ENCODE data around the gene ENO3. TPM values are rescaled to one million over a fixed set of nuclear protein-coding genes. Genes with fewer than 3 reads are reported as not detected.
"Not testable (repeated sequence)": the region's sequence is repeated elsewhere in the genome, so short reads cannot be mapped to it uniquely, and the experiment has no call there.

ENO3 gene
- 1,000 to 10,000 TPM in 10 of 12 donors, 100 to 1,000 TPM in 2; 501 to 7,271 (median 1,745) TPM for polyA plus RNA-seq (ENCODE audit: insufficient read length in 12 of 12)
- long read RNA-seq, donor 1, partial matches to known transcripts = 0 of 4 reads
- long read RNA-seq, donor 1, other reads (novel, unspliced or antisense) = 0 of 4 reads
- long read RNA-seq, donor 2, transcript ENO3-214 (4 exons, 662 nt) = minor isoform, 91 of 3,369 reads
- long read RNA-seq, donor 2, transcript ENO3-201 (12 exons, 1,521 nt) = minor isoform, 145 of 3,369 reads
- long read RNA-seq, donor 2, transcript ENO3-216 (3 exons, 726 nt) = major isoform, 701 of 3,369 reads
- long read RNA-seq, donor 2, transcript ENO3-202 (11 exons, 1,448 nt) = minor isoform, 61 of 3,369 reads
- long read RNA-seq, donor 2, partial matches to known transcripts = 1,524 of 3,369 reads
- long read RNA-seq, donor 2, other reads (novel, unspliced or antisense) = 806 of 3,369 reads
- long read RNA-seq, donor 3, transcript ENO3-201 (12 exons, 1,521 nt) = minor isoform, 57 of 1,093 reads
- long read RNA-seq, donor 3, transcript ENO3-202 (11 exons, 1,448 nt) = minor isoform, 21 of 1,093 reads
- long read RNA-seq, donor 3, transcript ENO3-216 (3 exons, 726 nt) = major isoform, 519 of 1,093 reads
- long read RNA-seq, donor 3, transcript ENO3-214 (4 exons, 662 nt) = minor isoform, 52 of 1,093 reads
- long read RNA-seq, donor 3, partial matches to known transcripts = 182 of 1,093 reads
- long read RNA-seq, donor 3, other reads (novel, unspliced or antisense) = 249 of 1,093 reads
- long read RNA-seq, donor 4, transcript ENO3-214 (4 exons, 662 nt) = minor isoform, 41 of 1,028 reads
- long read RNA-seq, donor 4, transcript ENO3-216 (3 exons, 726 nt) = major isoform, 549 of 1,028 reads
- long read RNA-seq, donor 4, transcript ENO3-201 (12 exons, 1,521 nt) = minor isoform, 33 of 1,028 reads
- long read RNA-seq, donor 4, transcript ENO3-202 (11 exons, 1,448 nt) = minor isoform, 22 of 1,028 reads
- long read RNA-seq, donor 4, partial matches to known transcripts = 154 of 1,028 reads
- long read RNA-seq, donor 4, other reads (novel, unspliced or antisense) = 211 of 1,028 reads
- long read RNA-seq, donor 5, transcript ENO3-201 (12 exons, 1,521 nt) = minor isoform, 168 of 3,645 reads
- long read RNA-seq, donor 5, transcript ENO3-214 (4 exons, 662 nt) = minor isoform, 95 of 3,645 reads
- long read RNA-seq, donor 5, transcript ENO3-216 (3 exons, 726 nt) = major isoform, 1,108 of 3,645 reads
- long read RNA-seq, donor 5, transcript ENO3-202 (11 exons, 1,448 nt) = minor isoform, 74 of 3,645 reads
- long read RNA-seq, donor 5, partial matches to known transcripts = 776 of 3,645 reads
- long read RNA-seq, donor 5, other reads (novel, unspliced or antisense) = 1,342 of 3,645 reads
- long read RNA-seq, donor 6, transcript ENO3-201 (12 exons, 1,521 nt) = minor isoform, 34 of 792 reads
- long read RNA-seq, donor 6, transcript ENO3-214 (4 exons, 662 nt) = minor isoform, 41 of 792 reads
- long read RNA-seq, donor 6, transcript ENO3-216 (3 exons, 726 nt) = major isoform, 373 of 792 reads
- long read RNA-seq, donor 6, transcript ENO3-202 (11 exons, 1,448 nt) = minor isoform, 12 of 792 reads
- long read RNA-seq, donor 6, partial matches to known transcripts = 131 of 792 reads
- long read RNA-seq, donor 6, other reads (novel, unspliced or antisense) = 187 of 792 reads
- long read RNA-seq, donor 7, transcript ENO3-216 (3 exons, 726 nt) = major isoform, 332 of 749 reads
- long read RNA-seq, donor 7, transcript ENO3-214 (4 exons, 662 nt) = minor isoform, 39 of 749 reads
- long read RNA-seq, donor 7, transcript ENO3-201 (12 exons, 1,521 nt) = minor isoform, 35 of 749 reads
- long read RNA-seq, donor 7, transcript ENO3-202 (11 exons, 1,448 nt) = minor isoform, 14 of 749 reads
- long read RNA-seq, donor 7, partial matches to known transcripts = 111 of 749 reads
- long read RNA-seq, donor 7, other reads (novel, unspliced or antisense) = 203 of 749 reads
- long read RNA-seq, donor 8, transcript ENO3-202 (11 exons, 1,448 nt) = minor isoform, 48 of 3,033 reads
- long read RNA-seq, donor 8, transcript ENO3-201 (12 exons, 1,521 nt) = minor isoform, 159 of 3,033 reads
- long read RNA-seq, donor 8, transcript ENO3-216 (3 exons, 726 nt) = major isoform, 1,063 of 3,033 reads
- long read RNA-seq, donor 8, transcript ENO3-214 (4 exons, 662 nt) = minor isoform, 56 of 3,033 reads
- long read RNA-seq, donor 8, partial matches to known transcripts = 642 of 3,033 reads
- long read RNA-seq, donor 8, other reads (novel, unspliced or antisense) = 991 of 3,033 reads
- long read RNA-seq, donor 9, transcript ENO3-214 (4 exons, 662 nt) = minor isoform, 28 of 723 reads
- long read RNA-seq, donor 9, transcript ENO3-201 (12 exons, 1,521 nt) = minor isoform, 31 of 723 reads
- long read RNA-seq, donor 9, transcript ENO3-216 (3 exons, 726 nt) = major isoform, 277 of 723 reads
- long read RNA-seq, donor 9, transcript ENO3-202 (11 exons, 1,448 nt) = minor isoform, 14 of 723 reads
- long read RNA-seq, donor 9, partial matches to known transcripts = 214 of 723 reads
- long read RNA-seq, donor 9, other reads (novel, unspliced or antisense) = 148 of 723 reads
- long read RNA-seq, donor 10, transcript ENO3-201 (12 exons, 1,521 nt) = minor isoform, 109 of 2,343 reads
- long read RNA-seq, donor 10, transcript ENO3-202 (11 exons, 1,448 nt) = minor isoform, 32 of 2,343 reads
- long read RNA-seq, donor 10, transcript ENO3-216 (3 exons, 726 nt) = major isoform, 824 of 2,343 reads
- long read RNA-seq, donor 10, transcript ENO3-214 (4 exons, 662 nt) = minor isoform, 86 of 2,343 reads
- long read RNA-seq, donor 10, partial matches to known transcripts = 441 of 2,343 reads
- long read RNA-seq, donor 10, other reads (novel, unspliced or antisense) = 797 of 2,343 reads
- long read RNA-seq, donor 11, transcript ENO3-214 (4 exons, 662 nt) = minor isoform, 49 of 1,208 reads
- long read RNA-seq, donor 11, transcript ENO3-202 (11 exons, 1,448 nt) = minor isoform, 16 of 1,208 reads
- long read RNA-seq, donor 11, transcript ENO3-201 (12 exons, 1,521 nt) = minor isoform, 58 of 1,208 reads
- long read RNA-seq, donor 11, transcript ENO3-216 (3 exons, 726 nt) = major isoform, 517 of 1,208 reads
- long read RNA-seq, donor 11, partial matches to known transcripts = 202 of 1,208 reads
- long read RNA-seq, donor 11, other reads (novel, unspliced or antisense) = 342 of 1,208 reads

GRCh38 chr17:4950746-4951204, at the start of gene ENO3:
Gene ENO3 (plus strand): TSS chr17:4951119. CDS start chr17:4951830, 711 bp downstream.
- DNase-seq = no peak

DNA sequence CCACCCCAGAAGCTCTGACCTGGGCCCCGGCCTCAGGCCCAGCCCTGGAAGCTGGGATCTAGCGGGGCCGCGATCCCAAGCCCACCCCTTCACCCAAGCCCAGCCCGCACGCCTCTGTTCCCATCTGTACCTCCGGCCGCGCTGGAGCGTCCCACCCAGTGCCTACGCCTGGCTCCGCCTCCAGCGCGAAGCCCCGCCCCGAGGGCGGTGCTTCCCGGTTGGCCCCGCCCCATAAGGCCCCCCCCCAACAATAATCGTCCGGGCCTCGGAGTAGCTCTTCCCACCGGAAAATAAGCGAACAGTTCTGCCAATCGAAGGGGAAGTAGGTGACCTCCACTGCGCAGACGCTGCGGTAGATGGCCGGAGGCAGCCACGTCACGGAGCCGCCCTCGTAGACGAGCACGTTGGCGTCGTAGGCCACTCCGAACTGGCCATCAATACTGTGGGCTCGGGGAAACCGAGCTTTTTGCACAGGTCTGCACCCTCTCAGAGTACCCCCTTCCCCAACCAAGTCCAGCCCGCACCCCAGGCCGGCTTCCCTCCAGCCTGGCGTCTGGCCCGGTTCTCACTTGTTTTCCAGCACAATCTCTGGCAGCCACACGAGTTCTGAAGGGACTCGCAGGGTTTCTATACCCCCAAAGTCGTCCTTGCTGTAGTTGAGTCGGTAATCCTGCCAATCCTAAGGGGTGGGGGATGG, 49.1 kb upstream of the ENO3 start:
- DNase-seq = no peak

- DNase-seq = no peak
These were observed 48.4 kb upstream of the ENO3 start for GRCh38 chr17:4902540-4902939.

DNA sequence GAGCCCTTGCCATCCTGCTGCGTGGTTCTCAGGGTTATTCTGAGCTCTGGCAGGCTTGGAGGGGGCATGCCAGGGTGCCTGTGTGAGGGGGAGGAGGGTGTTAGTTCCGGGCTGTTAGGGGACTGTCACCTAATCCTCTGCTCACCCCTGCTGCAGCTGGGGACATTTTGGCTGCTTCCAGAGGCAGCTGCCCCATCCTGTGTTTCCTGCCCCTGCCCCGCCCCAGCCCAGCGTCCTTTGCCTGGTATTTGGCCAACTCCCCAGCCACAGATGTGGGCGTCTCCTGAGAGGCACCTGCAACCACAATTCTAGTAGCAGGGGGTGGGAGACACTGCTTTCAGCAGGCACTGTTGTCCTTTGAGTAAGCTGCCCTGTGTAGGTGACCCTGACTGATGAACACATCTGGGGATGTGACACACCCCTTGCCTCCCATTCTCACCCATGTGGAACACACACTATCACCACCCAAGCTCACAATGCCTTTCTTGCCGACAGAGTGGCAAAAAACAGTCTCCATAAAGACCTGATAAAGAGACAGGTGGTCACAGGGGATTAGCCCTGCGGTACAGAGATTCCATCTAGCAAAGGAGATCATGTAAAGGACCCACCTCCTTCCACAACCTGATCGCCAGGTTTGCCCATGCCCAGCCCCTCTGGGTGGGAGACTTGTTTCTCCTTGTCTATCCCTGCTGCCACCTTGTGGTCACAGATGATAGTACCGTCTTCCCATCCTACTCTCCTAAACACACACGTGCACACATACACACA, 47.7 kb upstream of the ENO3 start, which contains the start of gene CHRNE:
CHRNE (minus strand) TSS at position 48 of the 768 bp plus-strand sequence; CDS start at position 13, 35 bp downstream.
- DNase-seq = peak; percentile 79

- DNase-seq = not testable (repeated sequence)
These were observed 44.3 kb upstream of the ENO3 start for GRCh38 chr17:4906642-4907041.

- DNase-seq = no peak
These were observed 42.6 kb upstream of the ENO3 start for GRCh38 chr17:4908301-4908700.

- peak; percentile 89 for DNase-seq
These were observed 42.0 kb upstream of the ENO3 start for GRCh38 chr17:4908711-4909496.

GRCh38 chr17:4913994-4914393, 36.9 kb upstream of the ENO3 start:
- no peak for DNase-seq

- not testable (repeated sequence) for DNase-seq
These were observed 36.4 kb upstream of the ENO3 start for GRCh38 chr17:4914551-4914950.

DNA sequence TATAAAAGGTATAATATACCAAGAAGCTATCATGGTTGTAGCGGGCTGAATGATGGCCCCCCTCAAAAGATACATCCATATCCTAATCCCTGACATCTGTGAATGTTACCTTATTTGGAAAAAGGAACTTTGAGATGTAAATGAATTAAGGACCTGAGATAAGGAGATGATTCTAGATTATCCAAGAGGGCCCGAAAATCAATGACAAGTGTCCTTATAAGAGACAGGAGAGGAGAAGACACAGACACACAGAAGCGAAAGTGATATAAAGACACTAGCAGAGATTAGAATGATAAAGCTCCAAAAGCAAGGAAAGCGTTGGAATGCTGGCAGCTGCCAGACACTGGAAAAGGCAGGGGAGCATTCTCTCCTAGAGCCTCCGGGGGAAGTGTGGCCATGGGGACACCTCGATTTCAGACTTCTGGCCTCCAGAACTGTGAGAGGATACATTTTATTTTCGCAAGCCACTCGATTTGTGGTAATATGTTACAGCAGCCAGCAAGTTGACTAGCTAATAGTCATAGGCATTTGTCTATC, 31.3 kb upstream of the ENO3 start:
- no peak for DNase-seq

DNA sequence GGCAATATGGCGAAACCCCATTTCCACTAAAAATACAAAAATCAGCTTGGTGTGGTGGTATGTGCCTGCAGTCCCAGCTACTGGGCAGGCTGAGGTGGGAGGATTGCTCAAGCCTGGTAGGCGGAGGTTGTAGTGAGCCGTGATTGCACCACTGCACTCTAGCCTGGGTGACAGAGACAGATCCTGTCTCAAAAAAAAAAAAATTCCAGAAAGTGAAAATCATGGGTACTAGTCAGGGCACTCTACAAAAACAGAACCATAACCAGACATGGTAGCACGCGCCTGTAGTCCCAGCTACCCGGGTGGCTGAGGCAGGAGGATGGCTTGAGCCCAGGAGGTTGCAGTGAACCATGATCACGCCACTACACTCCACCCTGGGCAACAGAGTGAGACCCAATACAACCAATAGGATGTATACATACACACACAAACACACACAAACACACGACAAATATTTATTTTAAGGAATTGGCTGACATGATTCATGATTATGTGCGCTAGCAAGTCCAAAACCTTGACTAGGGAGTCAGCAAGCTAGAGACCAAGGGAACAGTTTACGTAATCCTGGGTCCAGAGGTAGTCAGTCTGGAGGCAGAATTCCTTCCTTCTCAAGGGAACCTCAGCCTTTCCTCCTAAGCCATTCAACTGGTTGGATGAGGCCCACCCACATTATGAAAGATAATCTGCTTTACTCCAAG, 30.4 kb upstream of the ENO3 start:
- no peak for DNase-seq

DNA sequence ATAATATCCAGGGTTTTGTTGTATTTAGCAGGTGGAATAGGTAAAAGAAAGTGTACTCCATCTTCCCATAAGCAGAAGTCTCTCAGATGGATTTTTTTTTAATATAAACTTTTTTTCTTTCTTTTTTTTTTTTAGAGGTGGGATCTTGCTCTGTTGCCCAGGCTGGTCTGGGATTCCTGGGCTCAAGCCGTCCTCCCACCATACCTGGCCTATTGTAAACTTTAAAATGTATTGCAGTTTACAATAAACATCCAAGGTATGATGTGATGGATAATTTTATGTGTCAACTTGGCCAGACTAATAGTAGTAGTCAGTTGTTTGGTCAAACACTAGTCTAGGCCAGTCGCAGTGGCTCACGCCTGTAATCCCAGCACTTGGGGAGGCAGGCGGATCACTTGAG, 29.6 kb upstream of the ENO3 start:
- no peak for DNase-seq

GRCh38 chr17:4926577-4927335, 24.2 kb upstream of the ENO3 start:
- not testable (repeated sequence) for DNase-seq

Data from muscle of arm (tissue), 14 donors.